ENCODE data around the gene SEMA3C. TPM values are rescaled to one million over a fixed set of nuclear protein-coding genes. Genes with fewer than 3 reads are reported as not detected.

SEMA3C gene
- total RNA-seq, 2 experiments from 2014 or later = 0.08 TPM

DNA sequence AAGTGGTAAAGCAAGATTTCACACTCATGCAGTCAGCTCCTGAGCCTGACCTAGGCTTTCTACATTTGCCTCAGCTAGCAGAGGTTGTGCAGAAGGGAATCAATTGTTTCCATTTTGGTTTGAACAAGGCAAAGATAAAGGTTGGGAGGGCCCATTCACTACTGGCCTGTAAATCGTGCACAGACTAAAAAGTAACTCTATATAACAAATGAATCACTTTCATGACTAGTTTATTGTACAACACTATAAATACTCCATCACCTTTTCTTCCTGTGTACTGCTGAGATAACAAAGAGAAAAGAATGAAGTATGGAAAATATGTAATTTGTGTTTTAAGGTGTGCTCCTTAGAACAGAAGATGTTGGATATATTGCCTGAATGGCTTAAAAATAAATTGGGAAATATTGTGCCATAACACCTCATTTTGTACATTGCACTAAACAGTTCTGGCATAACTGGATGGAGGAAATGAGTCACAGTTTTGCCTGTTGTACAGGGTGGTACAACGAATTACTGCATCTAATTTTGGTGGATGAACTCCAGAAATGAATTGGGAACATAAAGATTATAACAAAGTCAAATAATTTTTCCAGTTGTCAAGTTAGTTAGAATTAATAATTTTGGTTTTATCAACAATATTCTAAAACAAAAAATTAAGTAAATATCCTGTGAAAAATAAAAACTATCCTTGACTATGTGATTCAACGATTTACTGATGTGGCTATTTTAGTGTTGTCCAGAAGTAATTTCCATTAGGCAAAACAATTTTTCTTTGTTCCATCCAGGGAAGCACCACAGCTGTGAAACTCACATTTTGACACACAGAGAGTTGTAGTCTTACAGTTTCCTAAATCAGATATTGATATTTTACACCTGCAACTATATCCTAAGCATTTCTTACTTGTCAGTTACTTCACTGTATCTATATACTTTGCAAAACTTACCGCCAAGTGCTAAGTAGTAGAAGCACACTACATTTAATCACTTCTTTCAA is 18.0 kb downstream of the SEMA3C start:
- TF ChIP-seq, protein P1, sequence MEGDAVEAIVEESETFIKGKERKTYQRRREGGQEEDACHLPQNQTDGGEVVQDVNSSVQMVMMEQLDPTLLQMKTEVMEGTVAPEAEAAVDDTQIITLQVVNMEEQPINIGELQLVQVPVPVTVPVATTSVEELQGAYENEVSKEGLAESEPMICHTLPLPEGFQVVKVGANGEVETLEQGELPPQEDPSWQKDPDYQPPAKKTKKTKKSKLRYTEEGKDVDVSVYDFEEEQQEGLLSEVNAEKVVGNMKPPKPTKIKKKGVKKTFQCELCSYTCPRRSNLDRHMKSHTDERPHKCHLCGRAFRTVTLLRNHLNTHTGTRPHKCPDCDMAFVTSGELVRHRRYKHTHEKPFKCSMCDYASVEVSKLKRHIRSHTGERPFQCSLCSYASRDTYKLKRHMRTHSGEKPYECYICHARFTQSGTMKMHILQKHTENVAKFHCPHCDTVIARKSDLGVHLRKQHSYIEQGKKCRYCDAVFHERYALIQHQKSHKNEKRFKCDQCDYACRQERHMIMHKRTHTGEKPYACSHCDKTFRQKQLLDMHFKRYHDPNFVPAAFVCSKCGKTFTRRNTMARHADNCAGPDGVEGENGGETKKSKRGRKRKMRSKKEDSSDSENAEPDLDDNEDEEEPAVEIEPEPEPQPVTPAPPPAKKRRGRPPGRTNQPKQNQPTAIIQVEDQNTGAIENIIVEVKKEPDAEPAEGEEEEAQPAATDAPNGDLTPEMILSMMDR (IDR thresholded peaks at IDR 0.05) = no peak
- ChIA-PET POLR2A (no interaction called here), CTCF (no interaction called here)
- H3K4me3 ChIP-seq (ENCODE audit: low read length) = no peak overlapping the region
- H3K9me3 Mint-ChIP-seq = peaks cover 2% of the 10 kb centered on the region
- intact Hi-C loops (cut with DNase I, micrococcal nuclease) = no loop called here
- H3K36me3 ChIP-seq (ENCODE audit: insufficient read depth, low read length) = no peaks in the 10 kb centered on the region
- H3K4me3 Mint-ChIP-seq = no peak overlapping the region
- H3K27ac ChIP-seq (ENCODE audit: low read depth in 1 of 2, low read length in 2 of 2) = no peak overlapping the region
- no peak overlapping the region for H3K27ac Mint-ChIP-seq
- no peaks in the 10 kb centered on the region for H3K4me1 ChIP-seq (ENCODE audit: insufficient read depth, low read length)
- no peaks in the 10 kb centered on the region for H3K27me3 ChIP-seq (ENCODE audit: control insufficient read depth in 1 of 2, insufficient read depth in 2 of 2, low read length in 2 of 2)
- DNase-seq (no peak), ATAC-seq (ENCODE audit: poor library complexity) (no peak)
- no peaks in the 10 kb centered on the region for H3K27me3 Mint-ChIP-seq
- H3K4me1 Mint-ChIP-seq (ENCODE audit: low read depth) = no peaks in the 10 kb centered on the region
- H3K9me3 ChIP-seq (ENCODE audit: control insufficient read depth in 1 of 2, insufficient read depth in 1 of 2, low read length in 2 of 2) = peaks cover 0 to 4% of the 10 kb centered on the region in 2 experiments
- no peaks in the 10 kb centered on the region for H3K36me3 Mint-ChIP-seq (ENCODE audit: low read depth)

DNA sequence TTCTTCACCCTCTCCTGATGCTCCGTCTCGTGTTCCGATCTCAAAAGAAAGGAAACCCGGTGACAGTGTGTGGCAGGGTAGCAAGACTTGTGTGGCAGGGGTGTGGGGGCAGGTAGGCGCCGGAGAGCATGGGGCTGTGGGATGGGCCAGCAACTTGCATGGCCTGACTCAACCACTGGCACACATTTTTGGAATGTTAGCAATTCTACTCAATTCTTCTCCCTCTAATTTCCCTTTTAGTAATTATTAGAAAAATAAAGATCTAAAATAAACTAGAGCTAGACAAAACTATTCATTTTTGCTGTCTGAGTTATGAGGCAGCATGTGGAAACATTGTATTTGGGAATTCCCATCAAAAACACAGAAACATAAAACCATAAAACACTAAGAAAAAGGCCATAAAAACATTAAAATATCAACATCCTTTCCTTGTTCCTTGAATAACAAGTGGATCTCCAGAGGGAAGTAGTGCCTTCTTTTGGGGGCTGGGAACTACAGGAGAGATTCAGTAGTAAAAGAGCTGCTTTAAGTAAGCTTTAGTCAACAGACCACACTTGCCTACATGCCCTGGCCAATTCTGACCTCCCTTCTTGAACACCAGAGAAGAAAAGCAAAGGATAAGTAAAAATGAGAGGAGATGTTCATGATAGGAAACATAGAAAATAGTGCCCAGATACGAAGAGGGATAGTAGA is 21.8 kb downstream of the SEMA3C start:
- Mint-ChIP-seq H3K27me3 (no peaks in the 10 kb centered on the region), H3K4me3 (no peak overlapping the region), H3K4me1 (ENCODE audit: low read depth) (no peaks in the 10 kb centered on the region), H3K9me3 (peaks cover 2% of the 10 kb centered on the region), H3K36me3 (ENCODE audit: low read depth) (no peaks in the 10 kb centered on the region), H3K27ac (no peak overlapping the region)
- H3K27ac ChIP-seq (ENCODE audit: low read depth in 1 of 2, low read length in 2 of 2) = no peak overlapping the region
- no peak for ATAC-seq (ENCODE audit: poor library complexity)
- intact Hi-C loops (cut with DNase I, micrococcal nuclease) = no loop called here
- no peak for DNase-seq
- TF ChIP-seq, protein P1 (IDR thresholded peaks at IDR 0.05) = no peak
- H3K27me3 ChIP-seq (ENCODE audit: control insufficient read depth in 1 of 2, insufficient read depth in 2 of 2, low read length in 2 of 2) = no peaks in the 10 kb centered on the region
- POLR2A ChIA-PET = no interaction called here
- no peak overlapping the region for H3K4me3 ChIP-seq (ENCODE audit: low read length)
- CTCF ChIA-PET = no interaction called here
- peaks cover 0 to 4% of the 10 kb centered on the region in 2 experiments for H3K9me3 ChIP-seq (ENCODE audit: control insufficient read depth in 1 of 2, insufficient read depth in 1 of 2, low read length in 2 of 2)
- no peaks in the 10 kb centered on the region for H3K36me3 ChIP-seq (ENCODE audit: insufficient read depth, low read length)
- H3K4me1 ChIP-seq (ENCODE audit: insufficient read depth, low read length) = no peaks in the 10 kb centered on the region

DNA sequence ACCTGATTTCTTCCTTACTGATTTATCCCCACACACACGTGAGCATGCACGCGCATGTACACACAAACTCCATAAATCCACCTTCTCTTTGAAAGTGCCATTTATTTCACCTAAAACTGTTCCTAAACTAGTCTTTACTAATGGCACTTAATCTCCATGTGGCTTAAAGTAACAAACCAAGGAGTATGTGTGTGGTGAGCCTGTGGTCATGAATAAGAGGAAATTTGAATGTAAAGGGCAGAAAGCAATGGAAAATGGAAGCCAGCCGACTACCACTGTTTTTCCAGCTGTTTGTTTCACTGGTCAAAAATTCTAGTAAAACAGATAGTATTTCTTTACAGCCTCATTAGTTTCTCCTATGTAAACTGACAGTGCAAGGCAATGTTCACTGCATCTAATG is 23.8 kb downstream of the SEMA3C start:
- no peaks in the 10 kb centered on the region for H3K4me1 ChIP-seq (ENCODE audit: insufficient read depth, low read length)
- H3K4me1 Mint-ChIP-seq (ENCODE audit: low read depth) = no peaks in the 10 kb centered on the region
- ChIA-PET POLR2A (no interaction called here), CTCF (no interaction called here)
- no peak overlapping the region for H3K27ac Mint-ChIP-seq
- H3K36me3 Mint-ChIP-seq (ENCODE audit: low read depth) = no peaks in the 10 kb centered on the region
- no peak overlapping the region for H3K27ac ChIP-seq (ENCODE audit: low read depth in 1 of 2, low read length in 2 of 2)
- H3K9me3 Mint-ChIP-seq = peaks cover 2% of the 10 kb centered on the region
- TF ChIP-seq, protein P1 (IDR thresholded peaks at IDR 0.05) = no peak
- peaks cover 0 to 4% of the 10 kb centered on the region in 2 experiments for H3K9me3 ChIP-seq (ENCODE audit: control insufficient read depth in 1 of 2, insufficient read depth in 1 of 2, low read length in 2 of 2)
- no peaks in the 10 kb centered on the region for H3K36me3 ChIP-seq (ENCODE audit: insufficient read depth, low read length)
- ATAC-seq (ENCODE audit: poor library complexity) = no peak
- no peak overlapping the region for H3K4me3 ChIP-seq (ENCODE audit: low read length)
- no peaks in the 10 kb centered on the region for H3K27me3 Mint-ChIP-seq
- intact Hi-C loops (cut with DNase I, micrococcal nuclease) = no loop called here
- no peak overlapping the region for H3K4me3 Mint-ChIP-seq
- no peaks in the 10 kb centered on the region for H3K27me3 ChIP-seq (ENCODE audit: control insufficient read depth in 1 of 2, insufficient read depth in 2 of 2, low read length in 2 of 2)
- no peak for DNase-seq

Measured in CD4-positive, alpha-beta T cell (primary cell).